GM06990 (cell line): ENCODE data around the gene SPSB1.

Experiments
- DNase-seq: peaks from one replicate; pipeline ENCODE4 v3.0.0-alpha.2; 2011; ENCODE audit not compliant: insufficient read length; ENCODE audit errors: extremely low read depth
- H3K27me3 ChIP-seq: replicated peaks from 2 replicates; pipeline ENCODE4 v1.6.0; 2011; ENCODE audit warnings: low read length; ENCODE audit not compliant: control insufficient read depth, insufficient read depth
- H3K36me3 ChIP-seq: 2 replicates; pipeline ENCODE4 v1.5.1; 2011; ENCODE audit warnings: low read length; ENCODE audit not compliant: control insufficient read depth, insufficient read depth
- H3K4me3 ChIP-seq: replicated peaks from 2 replicates; pipeline ENCODE4 v1.5.1; 2011; ENCODE audit warnings: low read depth, mild to moderate bottlenecking, control low read depth, low read length
- TF ChIP-seq, protein P1 (sequence below): IDR thresholded peaks from 2 replicates; pipeline ENCODE4 v1.5.1; 2011; ENCODE audit warnings: low read length, control low read depth, mild to moderate bottlenecking, inconsistent platforms; ENCODE audit not compliant: insufficient read depth, poor library complexity, severe bottlenecking

The SPSB1 gene

DNA sequence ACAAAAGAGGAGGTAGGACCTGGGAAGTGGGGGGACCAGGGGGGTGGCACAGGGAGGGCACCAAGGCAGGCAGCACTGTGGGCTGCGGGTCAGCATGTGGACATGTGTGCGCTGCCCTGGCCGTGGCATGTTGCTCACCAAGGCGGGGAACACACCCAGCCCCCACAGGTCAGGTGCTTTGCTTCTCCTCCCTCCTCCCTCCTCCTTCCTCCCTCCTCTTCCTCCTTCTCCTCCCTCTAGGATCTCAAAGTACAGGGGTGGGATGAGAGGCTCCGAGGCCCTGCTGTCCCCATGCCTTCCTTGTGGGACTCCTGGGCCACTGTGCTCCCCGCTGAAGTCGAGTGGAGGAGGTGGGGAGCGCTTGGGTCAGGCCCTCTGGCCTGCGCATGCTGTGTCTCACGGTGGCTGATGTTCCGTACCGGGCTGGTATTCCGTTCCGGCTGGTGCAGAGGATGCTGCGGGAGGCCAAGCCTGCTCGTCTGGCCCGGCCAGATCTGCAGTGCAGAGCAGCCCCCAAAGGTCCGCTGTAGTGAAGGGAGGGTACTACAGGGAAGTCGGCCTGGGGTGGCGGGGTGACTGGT lies 26.6 kb downstream of the SPSB1 start:
- Histone ChIP-seq H3K4me3 (no peak overlapping the region), H3K36me3 (no peaks in the 10 kb centered on the region), H3K27me3 (no peaks in the 10 kb centered on the region)
- TF ChIP-seq, protein P1, sequence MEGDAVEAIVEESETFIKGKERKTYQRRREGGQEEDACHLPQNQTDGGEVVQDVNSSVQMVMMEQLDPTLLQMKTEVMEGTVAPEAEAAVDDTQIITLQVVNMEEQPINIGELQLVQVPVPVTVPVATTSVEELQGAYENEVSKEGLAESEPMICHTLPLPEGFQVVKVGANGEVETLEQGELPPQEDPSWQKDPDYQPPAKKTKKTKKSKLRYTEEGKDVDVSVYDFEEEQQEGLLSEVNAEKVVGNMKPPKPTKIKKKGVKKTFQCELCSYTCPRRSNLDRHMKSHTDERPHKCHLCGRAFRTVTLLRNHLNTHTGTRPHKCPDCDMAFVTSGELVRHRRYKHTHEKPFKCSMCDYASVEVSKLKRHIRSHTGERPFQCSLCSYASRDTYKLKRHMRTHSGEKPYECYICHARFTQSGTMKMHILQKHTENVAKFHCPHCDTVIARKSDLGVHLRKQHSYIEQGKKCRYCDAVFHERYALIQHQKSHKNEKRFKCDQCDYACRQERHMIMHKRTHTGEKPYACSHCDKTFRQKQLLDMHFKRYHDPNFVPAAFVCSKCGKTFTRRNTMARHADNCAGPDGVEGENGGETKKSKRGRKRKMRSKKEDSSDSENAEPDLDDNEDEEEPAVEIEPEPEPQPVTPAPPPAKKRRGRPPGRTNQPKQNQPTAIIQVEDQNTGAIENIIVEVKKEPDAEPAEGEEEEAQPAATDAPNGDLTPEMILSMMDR = no peak
- no peak for DNase-seq

DNA sequence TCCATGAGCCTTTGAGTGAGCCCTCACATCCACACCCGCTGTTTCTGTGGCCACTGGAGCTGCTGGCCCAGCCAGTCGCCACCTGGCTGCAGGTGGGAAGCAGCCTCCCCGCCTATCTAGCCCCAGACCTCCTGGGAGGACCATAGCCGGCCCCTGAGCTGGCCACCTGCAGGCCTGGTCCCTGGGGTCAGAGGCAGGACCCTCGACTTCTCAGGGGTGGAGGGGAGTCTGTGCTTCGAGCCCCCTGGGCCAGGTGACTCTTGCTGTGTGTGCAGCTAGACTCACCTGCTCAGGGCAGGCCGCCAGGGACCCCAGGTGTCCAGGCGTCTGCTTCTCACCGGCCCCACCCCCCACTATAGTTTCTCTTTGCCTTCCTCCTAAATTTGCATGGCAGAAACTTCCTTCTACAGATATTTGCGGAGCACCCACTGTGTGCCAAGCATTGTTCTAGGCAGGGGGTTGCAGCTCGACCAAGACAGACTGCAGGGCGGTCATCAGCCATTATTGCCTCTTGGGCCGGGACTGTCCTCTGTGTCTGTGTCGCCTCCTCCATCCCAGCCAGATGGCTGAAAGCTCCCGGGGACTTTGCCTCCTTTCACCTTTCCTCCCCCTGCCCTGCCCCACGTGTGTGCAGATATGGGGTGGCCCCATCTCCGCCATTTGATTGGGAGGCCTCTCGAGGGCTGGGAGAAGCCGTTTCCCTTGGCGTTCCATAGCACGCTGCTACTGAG lies 27.3 kb downstream of the SPSB1 start:
- Histone ChIP-seq H3K36me3 (no peaks in the 10 kb centered on the region), H3K27me3 (no peaks in the 10 kb centered on the region), H3K4me3 (no peak overlapping the region)
- no peak for DNase-seq
- TF ChIP-seq, protein P1 = no peak

DNA sequence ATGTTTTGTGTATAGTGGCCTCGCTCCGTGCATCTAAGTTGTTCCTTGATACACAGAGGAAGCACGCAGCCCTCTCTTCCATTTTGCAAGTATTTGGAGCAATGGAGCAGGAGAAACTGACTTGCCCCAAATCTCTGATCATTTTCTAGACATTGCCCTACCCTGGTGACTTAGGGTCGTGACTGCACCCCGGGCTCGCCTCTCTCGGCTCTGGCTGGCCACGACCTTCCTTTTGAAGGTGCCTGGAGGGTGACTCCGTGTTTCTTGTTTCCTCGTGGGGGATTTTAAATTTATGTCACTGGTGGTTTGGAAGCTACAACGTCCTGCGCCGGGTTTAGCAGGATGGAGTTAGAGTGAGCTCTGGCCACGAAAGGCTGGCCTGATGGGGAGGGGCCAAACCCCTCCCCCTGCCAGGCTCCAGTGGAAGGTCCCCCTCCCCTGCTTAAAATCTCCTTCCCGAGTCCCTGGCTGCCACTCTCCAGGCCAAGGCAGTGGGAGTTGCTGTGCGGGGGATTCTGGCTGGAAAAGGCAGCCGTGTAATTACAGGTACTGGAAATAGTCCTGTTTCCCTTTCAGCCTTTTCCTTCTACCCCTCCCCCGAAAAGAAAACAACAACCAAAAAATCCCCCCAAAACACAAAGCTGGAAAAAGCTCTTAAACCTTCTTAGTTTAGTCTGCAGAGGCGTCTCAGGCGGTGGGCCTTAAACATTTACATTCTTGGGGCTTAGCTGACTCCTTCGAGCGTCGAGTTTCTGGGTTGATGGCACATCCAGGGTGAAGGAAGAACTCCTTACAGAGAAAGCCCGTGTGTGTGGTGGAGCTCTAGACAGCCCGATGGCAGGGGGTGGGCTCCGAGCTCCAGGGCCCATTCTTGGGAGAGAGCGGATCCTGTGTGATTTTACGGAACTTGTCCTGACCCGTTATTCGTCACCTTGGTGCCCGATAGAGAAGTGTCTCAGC lies 28.1 kb downstream of the SPSB1 start:
- H3K27me3 ChIP-seq = no peaks in the 10 kb centered on the region; the same call in 1 of the 2 replicates
- no peak overlapping the region for H3K4me3 ChIP-seq
- H3K36me3 ChIP-seq = no peaks in the 10 kb centered on the region

DNA sequence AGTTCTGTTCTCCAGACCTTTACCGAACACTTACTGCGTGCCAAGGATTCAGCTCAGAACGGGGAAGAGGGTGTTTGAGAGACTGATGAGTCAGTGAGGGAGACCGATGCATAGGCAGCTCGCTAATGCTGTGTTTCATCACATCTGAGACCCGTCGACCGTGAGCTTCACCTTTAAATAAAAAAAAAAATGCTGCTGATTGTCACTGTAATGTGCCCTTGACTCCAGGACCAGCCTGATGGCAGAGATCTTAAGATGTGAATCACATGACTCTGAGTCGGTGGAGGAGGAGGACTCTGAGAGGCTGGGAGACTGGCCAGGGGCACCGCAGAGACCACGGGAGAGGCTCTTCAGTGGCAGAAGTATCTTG lies 28.8 kb downstream of the SPSB1 start:
- H3K36me3 ChIP-seq = no peaks in the 10 kb centered on the region
- TF ChIP-seq, protein P1 = no peak
- no peaks in the 10 kb centered on the region; the same call in 1 of the 2 replicates for H3K27me3 ChIP-seq
- DNase-seq = no peak
- no peak overlapping the region for H3K4me3 ChIP-seq

More for the DNA sequence above, 28.1 kb downstream of the SPSB1 start:
- no peak for DNase-seq
- TF ChIP-seq, protein P1 = no peak

DNA sequence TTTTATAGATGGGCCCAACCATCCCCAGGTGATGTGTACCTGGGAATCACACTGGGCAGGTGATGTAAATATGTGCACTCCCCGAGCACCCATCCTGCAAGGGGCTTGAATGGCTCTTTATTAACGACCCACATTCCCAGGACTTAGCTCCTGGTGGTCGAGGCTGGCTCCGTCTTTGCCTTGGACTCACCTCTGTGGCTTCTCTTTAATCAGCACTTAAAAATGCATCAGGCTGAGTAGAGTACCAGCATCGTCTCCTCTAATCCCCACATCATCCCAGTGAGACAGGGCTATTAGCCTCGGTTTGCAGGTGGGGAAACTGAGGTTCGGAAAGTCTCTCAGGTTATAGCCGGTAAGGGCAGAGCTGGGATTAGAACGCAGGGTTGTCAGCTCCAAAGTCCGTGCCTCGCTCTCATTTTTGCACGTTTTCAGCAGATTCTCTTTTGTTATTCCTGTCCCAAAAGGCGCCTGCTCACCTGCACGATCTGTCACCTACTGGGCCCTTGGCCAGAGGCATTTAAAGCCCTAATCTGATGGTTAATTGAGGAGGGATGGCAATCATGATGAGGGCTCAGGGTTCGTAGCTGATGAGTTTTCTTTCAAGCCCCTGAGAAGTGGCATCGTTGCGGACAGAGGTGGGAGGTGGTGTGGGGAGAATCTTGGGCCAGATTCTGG lies 29.4 kb downstream of the SPSB1 start:
- TF ChIP-seq, protein P1 = no peak
- DNase-seq = no peak
- H3K4me3 ChIP-seq = no peak overlapping the region
- H3K27me3 ChIP-seq = no peaks in the 10 kb centered on the region; the same call in 1 of the 2 replicates
- no peaks in the 10 kb centered on the region for H3K36me3 ChIP-seq
